SIG-M5 treated with dmso at 0.1 percent for 504 hours (cell line): ENCODE results near the gene SAP30BP.

ENCODE experiments used
- DNase-seq: peaks from one replicate; lab custom pipeline; 2025; ENCODE audit not compliant: unreplicated experiment; lab: John Stamatoyannopoulos, UW

Gene SAP30BP

GRCh38 chr17:75737133-75737962 is 70.2 kb downstream of the SAP30BP start:
- no peak for DNase-seq

- peak; percentile 89 for DNase-seq
Measured at GRCh38 chr17:75738218-75738802, 71.2 kb downstream of the SAP30BP start.

GRCh38 chr17:75739174-75739573 is 72.0 kb downstream of the SAP30BP start:
- DNase-seq: no peak

GRCh38 chr17:75739801-75740200 is 72.7 kb downstream of the SAP30BP start:
- DNase-seq: no peak

- DNase-seq: no peak
Measured at GRCh38 chr17:75740215-75740614, 73.1 kb downstream of the SAP30BP start.

- DNase-seq: no peak
Measured at GRCh38 chr17:75740631-75741077, 73.5 kb downstream of the SAP30BP start.

- no peak for DNase-seq
Measured at GRCh38 chr17:75742337-75742736, 75.2 kb downstream of the SAP30BP start.

- no peak for DNase-seq
Measured at GRCh38 chr17:75743625-75744206, 76.6 kb downstream of the SAP30BP start.

GRCh38 chr17:75748706-75749105 is 81.6 kb downstream of the SAP30BP start:
- no peak for DNase-seq

- peak; percentile 73 for DNase-seq
Measured at GRCh38 chr17:75749545-75750389, 82.6 kb downstream of the SAP30BP start.

GRCh38 chr17:75750661-75751423 is 83.7 kb downstream of the SAP30BP start:
- DNase-seq: no peak

- no peak for DNase-seq
Measured at GRCh38 chr17:75751676-75752404, 84.7 kb downstream of the SAP30BP start.

- DNase-seq: no peak
Measured at GRCh38 chr17:75752405-75752709, 85.2 kb downstream of the SAP30BP start.

- no peak for DNase-seq
Measured at GRCh38 chr17:75752802-75753513, 85.8 kb downstream of the SAP30BP start.

GRCh38 chr17:75753514-75754377 is 86.6 kb downstream of the SAP30BP start:
- DNase-seq: peak; percentile 72

GRCh38 chr17:75754378-75755204 is 87.5 kb downstream of the SAP30BP start:
- no peak for DNase-seq

- no peak for DNase-seq
Measured at GRCh38 chr17:75755205-75755901, 88.2 kb downstream of the SAP30BP start.
